ENCODE data around the gene OXTR.

Gene OXTR

DNA sequence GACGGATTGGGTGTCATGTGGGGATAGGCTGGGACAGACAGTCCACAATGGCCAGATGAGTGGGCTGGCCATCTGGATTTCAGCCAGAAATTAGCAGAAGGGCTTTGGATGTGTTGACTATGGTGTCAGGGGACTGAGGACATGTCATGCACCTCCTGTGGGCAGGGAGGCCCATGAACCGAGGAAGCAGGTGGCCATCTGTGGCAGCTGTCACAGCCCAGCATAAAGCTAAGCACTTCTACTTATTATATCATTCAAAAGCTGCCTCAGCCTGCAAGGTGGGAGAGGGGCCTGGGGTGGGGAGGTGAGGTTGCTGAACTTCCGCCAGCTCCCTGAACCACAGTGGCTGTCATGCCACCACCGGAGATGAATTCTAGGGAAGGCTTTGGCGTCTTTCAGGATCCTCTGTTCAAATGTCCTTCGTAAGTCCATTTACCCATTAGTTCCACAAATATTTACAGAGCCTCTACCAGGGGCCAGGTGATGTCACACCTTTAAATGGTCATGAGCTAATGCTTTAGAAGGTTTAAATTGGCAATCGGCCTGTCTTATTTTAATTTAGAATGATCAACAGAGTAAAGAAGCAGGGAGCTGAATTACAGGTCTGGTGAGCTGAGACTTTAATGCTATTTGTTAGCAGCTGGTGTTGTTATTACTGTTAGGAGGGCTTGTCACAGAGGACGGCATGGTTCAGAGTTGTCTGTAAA lies 59.5 kb downstream of the OXTR start:
- no peak for DNase-seq

DNA sequence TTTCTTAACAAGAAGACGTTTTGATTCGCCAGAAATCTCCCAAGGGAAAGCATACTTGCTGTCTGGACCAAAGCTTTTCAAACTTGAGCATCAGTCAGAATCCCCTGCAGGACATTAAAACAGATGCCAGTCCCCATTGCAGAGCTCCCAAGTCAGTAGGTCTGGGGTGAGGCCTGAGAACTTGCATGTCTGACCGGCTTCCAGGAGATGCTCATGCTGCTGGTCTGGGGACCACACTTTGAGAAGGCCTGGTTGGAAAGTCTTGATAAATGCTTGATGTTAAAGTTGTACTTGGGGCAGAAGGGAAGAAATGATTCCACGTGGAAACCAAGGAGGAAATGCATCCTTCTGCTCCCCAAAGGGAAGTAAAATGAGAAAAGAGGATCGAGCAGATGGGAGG lies 60.1 kb downstream of the OXTR start:
- no peak for DNase-seq

DNA sequence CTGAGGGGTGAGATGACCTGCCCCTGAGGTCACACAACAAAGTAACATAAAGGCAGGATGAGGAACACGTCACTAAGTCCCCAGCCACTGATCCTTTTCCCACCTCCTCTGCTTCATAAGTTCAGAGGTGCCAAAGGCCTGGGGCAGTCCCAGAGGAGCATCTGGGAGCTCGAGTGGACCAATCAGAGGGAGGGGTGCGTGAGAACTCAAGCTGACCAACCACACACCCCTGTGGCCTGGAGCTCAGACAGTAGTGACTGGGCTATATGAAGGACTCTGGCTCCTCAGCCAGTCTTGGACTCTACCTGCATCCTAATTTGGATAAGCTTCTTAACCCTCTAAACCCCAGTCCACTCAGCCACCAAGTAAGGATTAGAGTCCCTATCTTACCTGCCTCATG lies 63.8 kb downstream of the OXTR start:
- no peak for DNase-seq

DNA sequence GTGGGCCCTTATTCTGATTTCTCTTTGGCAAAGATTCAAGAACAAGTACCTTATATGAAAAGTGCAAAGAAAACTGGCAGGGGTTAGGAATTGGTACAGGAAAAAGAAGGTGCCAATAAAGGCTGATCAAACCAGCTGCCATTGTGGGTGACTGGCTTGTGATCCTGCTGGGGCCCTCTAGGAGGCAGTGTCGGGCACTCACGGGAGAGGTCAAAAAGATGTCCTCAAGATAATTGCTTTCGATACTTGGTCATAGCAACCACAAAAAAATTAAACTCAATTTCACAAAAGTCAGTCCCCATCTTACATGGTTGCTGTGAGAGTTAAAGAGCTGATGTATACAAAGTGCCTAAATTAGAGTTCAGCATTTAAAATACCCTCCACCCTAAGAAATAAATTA lies 66.9 kb downstream of the OXTR start:
- no peak for DNase-seq
